ENCODE results near the gene ADARB1. TPM values are rescaled to one million over a fixed set of nuclear protein-coding genes. Genes with fewer than 3 reads are reported as not detected.

ADARB1 gene
- total RNA-seq, 1 experiment from 2014 or later, result 15.8 TPM

DNA sequence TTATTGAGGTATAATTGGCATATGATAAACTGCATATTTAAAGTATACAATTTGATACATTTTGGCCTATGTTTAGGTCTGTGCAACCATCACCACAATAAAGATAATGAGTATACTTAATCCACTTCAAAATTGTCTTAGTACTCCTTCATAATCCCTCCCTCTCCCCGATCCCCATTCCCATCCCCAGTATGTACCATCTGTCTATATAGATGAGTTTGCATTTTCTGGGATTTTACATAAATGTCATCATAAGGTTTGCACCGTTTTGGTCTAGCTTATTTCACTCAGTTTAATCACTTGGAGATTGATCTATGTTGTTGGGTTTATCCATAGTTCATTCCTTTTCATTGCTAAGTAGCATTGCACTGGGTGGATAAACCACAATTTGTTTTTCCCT lies 139.0 kb downstream of the ADARB1 start:
- no peak overlapping the region for H2BK15ac ChIP-seq (ENCODE audit: low read depth, low read length)
- H4K8ac ChIP-seq (replicated peaks; ENCODE audit: insufficient read length, low read depth, low read length), result no peak overlapping the region
- no peak overlapping the region for H3K9ac ChIP-seq (ENCODE audit: extremely low read depth, insufficient read length, low read length)
- no peak overlapping the region for H2AK5ac ChIP-seq (ENCODE audit: insufficient read length, low read length)
- no peaks in the 10 kb centered on the region for H3K4me1 Mint-ChIP-seq
- H3K4me1 ChIP-seq (ENCODE audit: insufficient read depth, low read length), result no peaks in the 10 kb centered on the region
- no peak overlapping the region for H3K18ac ChIP-seq (ENCODE audit: insufficient read length, low read depth, low read length)
- H3T11ph ChIP-seq (ENCODE audit: low read length), result no peak overlapping the region
- H3K4me3 Mint-ChIP-seq, result no peak overlapping the region
- no peaks in the 10 kb centered on the region for H3K27me3 Mint-ChIP-seq (ENCODE audit: low read depth)
- H3K4me2 ChIP-seq (ENCODE audit: insufficient read depth, insufficient read length, low read length), result no peak overlapping the region
- no peaks in the 10 kb centered on the region for H3K79me1 ChIP-seq (ENCODE audit: insufficient read depth, low read depth, low read length, poor library complexity, severe bottlenecking)
- H3K23me2 ChIP-seq (ENCODE audit: insufficient read length, low read depth, low read length, poor library complexity, severe bottlenecking), result no peaks in the 10 kb centered on the region
- no peak overlapping the region for H4K5ac ChIP-seq (ENCODE audit: insufficient read length, low read depth, low read length)
- no peaks in the 10 kb centered on the region for H3K9me3 ChIP-seq (ENCODE audit: control insufficient read depth, low read depth, low read length)
- no peak overlapping the region for H3K56ac ChIP-seq (ENCODE audit: insufficient read length, low read depth, low read length)
- no peak overlapping the region for H4K91ac ChIP-seq (ENCODE audit: insufficient read length, low read depth, low read length)
- no peak overlapping the region for H3K23ac ChIP-seq (ENCODE audit: insufficient read length, low read depth, low read length)
- H3K79me2 ChIP-seq (ENCODE audit: insufficient read depth, low read length), result no peaks in the 10 kb centered on the region
- no peak overlapping the region for H2BK120ac ChIP-seq (ENCODE audit: low read depth, low read length, poor library complexity, severe bottlenecking)
- TF ChIP-seq, protein P1, sequence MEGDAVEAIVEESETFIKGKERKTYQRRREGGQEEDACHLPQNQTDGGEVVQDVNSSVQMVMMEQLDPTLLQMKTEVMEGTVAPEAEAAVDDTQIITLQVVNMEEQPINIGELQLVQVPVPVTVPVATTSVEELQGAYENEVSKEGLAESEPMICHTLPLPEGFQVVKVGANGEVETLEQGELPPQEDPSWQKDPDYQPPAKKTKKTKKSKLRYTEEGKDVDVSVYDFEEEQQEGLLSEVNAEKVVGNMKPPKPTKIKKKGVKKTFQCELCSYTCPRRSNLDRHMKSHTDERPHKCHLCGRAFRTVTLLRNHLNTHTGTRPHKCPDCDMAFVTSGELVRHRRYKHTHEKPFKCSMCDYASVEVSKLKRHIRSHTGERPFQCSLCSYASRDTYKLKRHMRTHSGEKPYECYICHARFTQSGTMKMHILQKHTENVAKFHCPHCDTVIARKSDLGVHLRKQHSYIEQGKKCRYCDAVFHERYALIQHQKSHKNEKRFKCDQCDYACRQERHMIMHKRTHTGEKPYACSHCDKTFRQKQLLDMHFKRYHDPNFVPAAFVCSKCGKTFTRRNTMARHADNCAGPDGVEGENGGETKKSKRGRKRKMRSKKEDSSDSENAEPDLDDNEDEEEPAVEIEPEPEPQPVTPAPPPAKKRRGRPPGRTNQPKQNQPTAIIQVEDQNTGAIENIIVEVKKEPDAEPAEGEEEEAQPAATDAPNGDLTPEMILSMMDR (conservative IDR thresholded peaks at IDR 0.05), result no peak
- H3K27ac Mint-ChIP-seq, result no peak overlapping the region
- no peak overlapping the region for H3K27ac ChIP-seq (ENCODE audit: insufficient read length, low read depth, low read length)
- H4K20me1 ChIP-seq (ENCODE audit: control insufficient read depth, insufficient read depth, insufficient read length), result no peaks in the 10 kb centered on the region
- H3K4ac ChIP-seq (ENCODE audit: low read depth, low read length), result no peak overlapping the region
- no peaks in the 10 kb centered on the region for H3K27me3 ChIP-seq (ENCODE audit: insufficient read depth, low read length)
- peaks cover 13 to 19% of the 10 kb centered on the region in 2 experiments; a peak in 4 of 5 replicates for H3K9me3 Mint-ChIP-seq
- H2AFZ ChIP-seq (ENCODE audit: low read length), result no peak overlapping the region
- WGBS (ENCODE audit: extremely low coverage, insufficient read length, low lambda C conversion rate), result no CpG with 5 or more reads among the region's 2 CpGs
- H2BK20ac ChIP-seq (ENCODE audit: low read depth, low read length, poor library complexity, severe bottlenecking), result no peak overlapping the region
- peaks cover 2 to 18% (median 18%) of the 10 kb centered on the region in 3 experiments; a peak in 6 of 7 replicates for H3K36me3 Mint-ChIP-seq (ENCODE audit: insufficient read depth in 1 of 3, low read depth in 3 of 3)
- no peak overlapping the region for H2BK5ac ChIP-seq (ENCODE audit: insufficient read length, low read length)
- no peak overlapping the region for H2BK12ac ChIP-seq (ENCODE audit: insufficient read length, low read depth, low read length)
- no peak for DNase-seq
- no peak overlapping the region for H3K14ac ChIP-seq (ENCODE audit: insufficient read depth, low read length)
